ENCODE measurements around the gene CEP295NL. TPM values are rescaled to one million over a fixed set of nuclear protein-coding genes. Genes with fewer than 3 reads are reported as not detected.

CEP295NL gene
- total and polyA plus RNA-seq, 8 donors, result 0.21 to 5.1 (median 2.7) TPM

GRCh38 chr17:78944026-78944425, 41.0 kb upstream of the CEP295NL start:
- ATAC-seq (no peak), DNase-seq (no peak), FAIRE-seq (no peak)
- TF ChIP-seq CTCF (IDR thresholded peaks at IDR 0.05), result no peak
- H3K36me3 ChIP-seq, result no peaks in the 10 kb centered on the region
- H3K27me3 ChIP-seq, result no peaks in the 10 kb centered on the region
- H3K9me3 ChIP-seq, result no peaks in the 10 kb centered on the region
- H3K27ac ChIP-seq, result no peak overlapping the region
- WGBS, 2 donors, result 82 to 89% methylated on average over 7 of the region's 7 CpGs
- no peak overlapping the region for H3K4me3 ChIP-seq
- intact Hi-C loops (cut with DNase I), result no loop called here
- peaks cover 0 to 18% (median 9%) of the 10 kb centered on the region in 3 donors for H3K4me1 ChIP-seq

GRCh38 chr17:78940708-78941107, 37.7 kb upstream of the CEP295NL start:
- no peak overlapping the region for H3K27ac ChIP-seq
- DNase-seq, result no peak
- TF ChIP-seq CTCF (IDR thresholded peaks at IDR 0.05), result no peak
- no peak for FAIRE-seq
- intact Hi-C loops (cut with DNase I), result no loop called here
- H3K9me3 ChIP-seq, result no peaks in the 10 kb centered on the region
- no peaks in the 10 kb centered on the region for H3K4me1 ChIP-seq
- ATAC-seq, result no peak
- WGBS, 2 donors, result 86 to 88% methylated on average over 6 of the region's 6 CpGs
- no peaks in the 10 kb centered on the region for H3K36me3 ChIP-seq
- H3K27me3 ChIP-seq, result no peaks in the 10 kb centered on the region
- H3K4me3 ChIP-seq, result no peak overlapping the region

- ATAC-seq (no peak), FAIRE-seq (no peak), DNase-seq (no peak)
- H3K4me3 ChIP-seq, result no peak overlapping the region
- WGBS, 2 donors, result 81 to 93% methylated on average over 5 of the region's 5 CpGs
- intact Hi-C loops (cut with DNase I), result no loop called here
- H3K27me3 ChIP-seq, result no peaks in the 10 kb centered on the region
- no peaks in the 10 kb centered on the region for H3K9me3 ChIP-seq
- no peaks in the 10 kb centered on the region for H3K4me1 ChIP-seq
- no peak for TF ChIP-seq CTCF (IDR thresholded peaks at IDR 0.05)
- H3K36me3 ChIP-seq, result no peaks in the 10 kb centered on the region
- H3K27ac ChIP-seq, result no peak overlapping the region
These were observed 37.3 kb upstream of the CEP295NL start for GRCh38 chr17:78940258-78940657.

GRCh38 chr17:78939615-78940014, 36.6 kb upstream of the CEP295NL start:
- Histone ChIP-seq H3K4me3 (no peak overlapping the region), H3K36me3 (no peaks in the 10 kb centered on the region), H3K27ac (no peak overlapping the region), H3K4me1 (peaks cover under 1 to 5% (median 2%) of the 10 kb centered on the region in 3 donors), H3K27me3 (no peaks in the 10 kb centered on the region), H3K9me3 (no peaks in the 10 kb centered on the region)
- no peak for TF ChIP-seq CTCF (IDR thresholded peaks at IDR 0.05)
- WGBS, 2 donors, result 90 to 94% methylated on average over 6 of the region's 6 CpGs
- no peak for FAIRE-seq
- intact Hi-C loops (cut with DNase I), result loop anchor here in 1 of 3 donors (10.0 kb wide), 1 partner anchor 45 kb away; no protein-coding TSS in a partner anchor
- DNase-seq, result no peak
- ATAC-seq, result no peak

GRCh38 chr17:78937561-78937960, 34.6 kb upstream of the CEP295NL start:
- intact Hi-C loops (cut with DNase I), result loop anchor here in 1 of 3 donors (10.0 kb wide), 1 partner anchor 47 kb away; no protein-coding TSS in a partner anchor
- ATAC-seq (no peak), DNase-seq (no peak), FAIRE-seq (no peak)
- Histone ChIP-seq H3K4me3 (no peak overlapping the region), H3K27me3 (no peaks in the 10 kb centered on the region), H3K27ac (no peak overlapping the region), H3K36me3 (no peaks in the 10 kb centered on the region), H3K4me1 (peaks cover 7 to 19% (median 10%) of the 10 kb centered on the region in 3 donors), H3K9me3 (no peaks in the 10 kb centered on the region)
- TF ChIP-seq CTCF (IDR thresholded peaks at IDR 0.05), result no peak
- 83 to 84% methylated on average over 11 of the region's 11 CpGs for WGBS, 2 donors

Measured in pancreas (tissue), 10 donors.